HEK293 (cell line): ENCODE measurements around the gene RNF224.

ENCODE experiments used
- BCL11B ChIP-seq: fragments of 450-650 bp; formaldehyde crosslinking; IDR thresholded peaks from 2 replicates; pipeline ENCODE4 v1.5.1; 2016; ENCODE audit warnings: low read depth, missing biosample characterization, missing genetic modification characterization
- GFI1B ChIP-seq: fragments of 450-650 bp; formaldehyde crosslinking; IDR thresholded peaks from 2 replicates; pipeline ENCODE4 v1.5.1; 2016; ENCODE audit warnings: missing biosample characterization, missing genetic modification characterization
- KLF10 ChIP-seq: fragments of 450-650 bp; IDR thresholded peaks from 2 replicates; pipeline ENCODE4 v1.5.1; 2018; ENCODE audit warnings: missing biosample characterization, mild to moderate bottlenecking, missing genetic modification characterization
- KLF7 ChIP-seq: fragments of 450-650 bp; formaldehyde crosslinking; IDR thresholded peaks from 2 replicates; pipeline ENCODE4 v1.5.1; 2016; ENCODE audit warnings: missing biosample characterization, missing genetic modification characterization, borderline replicate concordance
- MZF1 ChIP-seq: fragments of 450-650 bp; formaldehyde crosslinking; IDR thresholded peaks from 2 replicates; pipeline ENCODE4 v1.5.1; 2017; ENCODE audit warnings: missing biosample characterization, missing genetic modification characterization, borderline replicate concordance
- PATZ1 ChIP-seq: fragments of 450-650 bp; formaldehyde crosslinking; IDR thresholded peaks from 2 replicates; pipeline ENCODE4 v1.5.1; 2016; ENCODE audit warnings: missing biosample characterization, missing genetic modification characterization
- REPIN1 ChIP-seq: fragments of 450-650 bp; formaldehyde crosslinking; IDR thresholded peaks from 2 replicates; pipeline ENCODE4 v1.5.1; 2017; ENCODE audit warnings: missing biosample characterization, missing genetic modification characterization, low read depth
- REST ChIP-seq: fragments of 450-650 bp; formaldehyde crosslinking; IDR thresholded peaks from 2 replicates; pipeline ENCODE4 v1.5.1; 2016; ENCODE audit warnings: missing biosample characterization, missing genetic modification characterization
- ZBTB6 ChIP-seq: fragments of 450-650 bp; formaldehyde crosslinking; IDR thresholded peaks from 2 replicates; pipeline ENCODE4 v1.5.1; 2017; ENCODE audit warnings: missing biosample characterization, missing genetic modification characterization
- ZNF121 ChIP-seq: fragments of 450-650 bp; formaldehyde crosslinking; IDR thresholded peaks from 2 replicates; pipeline ENCODE4 v1.5.1; 2016; ENCODE audit warnings: missing biosample characterization, missing genetic modification characterization
- ZNF211 ChIP-seq: fragments of 450-650 bp; formaldehyde crosslinking; IDR thresholded peaks from 2 replicates; pipeline ENCODE4 v1.5.1; 2016; ENCODE audit warnings: low read depth, missing biosample characterization, missing genetic modification characterization
- ZNF214 ChIP-seq: fragments of 450-650 bp; formaldehyde crosslinking; IDR thresholded peaks from 2 replicates; pipeline ENCODE4 v1.5.1; 2017; ENCODE audit warnings: missing biosample characterization, mild to moderate bottlenecking, missing genetic modification characterization, borderline replicate concordance
- ZNF24 ChIP-seq: fragments of 450-650 bp; formaldehyde crosslinking; IDR thresholded peaks from 2 replicates; pipeline ENCODE4 v1.5.1; 2016; ENCODE audit warnings: missing biosample characterization, missing genetic modification characterization
- ZNF311 ChIP-seq: fragments of 450-650 bp; formaldehyde crosslinking; IDR thresholded peaks from 2 replicates; pipeline ENCODE4 v1.5.1; 2017; ENCODE audit warnings: missing biosample characterization, missing genetic modification characterization, borderline replicate concordance
- ZNF335 ChIP-seq: fragments of 450-650 bp; formaldehyde crosslinking; conservative IDR thresholded peaks from 2 replicates; pipeline ENCODE4 v1.5.1; 2016; ENCODE audit warnings: missing biosample characterization, missing genetic modification characterization
- ZNF391 ChIP-seq: fragments of 450-650 bp; formaldehyde crosslinking; IDR thresholded peaks from 2 replicates; pipeline ENCODE4 v1.5.1; 2016; ENCODE audit warnings: low read depth, missing biosample characterization, missing genetic modification characterization, borderline replicate concordance
- ZNF501 ChIP-seq: fragments of 450-650 bp; formaldehyde crosslinking; IDR thresholded peaks from 2 replicates; pipeline ENCODE4 v1.5.1; 2016; ENCODE audit warnings: missing biosample characterization, missing genetic modification characterization
- ZNF529 ChIP-seq: fragments of 450-650 bp; formaldehyde crosslinking; IDR thresholded peaks from 2 replicates; pipeline ENCODE4 v1.5.1; 2017; ENCODE audit warnings: missing genetic modification characterization, missing biosample characterization; ENCODE audit not compliant: insufficient replicate concordance
- ZNF596 ChIP-seq: fragments of 450-650 bp; IDR thresholded peaks from 2 replicates; pipeline ENCODE4 v1.5.0; 2018; ENCODE audit warnings: missing biosample characterization, mild to moderate bottlenecking, missing genetic modification characterization, moderate library complexity
- ZNF660 ChIP-seq: fragments of 450-650 bp; IDR thresholded peaks from 2 replicates; pipeline ENCODE4 v1.5.1; 2018; ENCODE audit warnings: missing biosample characterization, mild to moderate bottlenecking, missing genetic modification characterization
- ZNF707 ChIP-seq: fragments of 450-650 bp; formaldehyde crosslinking; IDR thresholded peaks from 2 replicates; pipeline ENCODE4 v1.5.1; 2016; ENCODE audit warnings: missing biosample characterization, missing genetic modification characterization
- ZSCAN4 ChIP-seq: fragments of 450-650 bp; formaldehyde crosslinking; IDR thresholded peaks from 2 replicates; pipeline ENCODE4 v1.5.1; 2017; ENCODE audit warnings: missing biosample characterization, missing genetic modification characterization

Gene RNF224

GRCh38 chr9:137240318-137240840 lies 13.1 kb downstream of the RNF224 start (continued):
- TF ChIP-seq ZSCAN4 (tag by site-specific recombination) (0 out of 2 replicates have a peak, but pooled peaks have one; percentile 29), ZNF596 (tag by site-specific recombination) (0 out of 2 replicates have a peak, but pooled peaks have one; percentile 64), MZF1 (peak; percentile 64; the same call in 1 of the 2 replicates), ZBTB6 (tag by site-specific recombination) (peak; percentile 86), ZNF24 (tag by site-specific recombination) (peak; percentile 52; the same call in 1 of the 2 replicates), ZNF660 (tag by site-specific recombination) (peak; percentile 93), PATZ1 (tag by site-specific recombination) (peak; percentile 97), BCL11B (tag by site-specific recombination) (peak; percentile 70; the same call in 1 of the 2 replicates), GFI1B (no peak), REST (peak; percentile 63; the same call in 1 of the 2 replicates), KLF7 (tag by site-specific recombination) (peak; percentile 91), ZNF501 (tag by site-specific recombination) (no peak; the same call in 1 of the 2 replicates), ZNF211 (tag by site-specific recombination) (no peak), ZNF214 (tag by site-specific recombination) (no peak), KLF10 (tag by site-specific recombination) (peak; percentile 74), ZNF335 (tag by site-specific recombination) (peak; percentile 93), REPIN1 (tag by site-specific recombination) (no peak), ZNF529 (tag by site-specific recombination) (no peak), ZNF707 (tag by site-specific recombination) (peak; percentile 40; the same call in 1 of the 2 replicates), ZNF121 (peak; percentile 74; the same call in 1 of the 2 replicates), ZNF311 (tag by site-specific recombination) (no peak), ZNF391 (tag by site-specific recombination) (0 out of 2 replicates have a peak, but pooled peaks have one; percentile 93)
- TF ChIP-seq, all 188 proteins: peak for 79
